H1 (cell line): ENCODE measurements around the gene KIF26B. TPM values are rescaled to one million over a fixed set of nuclear protein-coding genes. Genes with fewer than 3 reads are reported as not detected.

Experiments used
- CTCF ChIA-PET: fragments of 300-600 bp; sonication (Branson Sonifier 250); formaldehyde crosslinking; loops from one replicate; lab custom pipeline; 2021; ENCODE audit not compliant: partially characterized antibody; lab: Charles Lee
- POLR2A ChIA-PET: fragments of 300-600 bp; sonication (Branson Sonifier 250); formaldehyde crosslinking; loops from one replicate; lab custom pipeline; 2021; ENCODE audit warnings: inconsistent platforms; ENCODE audit not compliant: partially characterized antibody; lab: Charles Lee
- DNase-seq, 2 experiments: peaks; one replicate each; pipeline versions ENCODE4 v3.0.0 to v3.0.0-alpha.2; 2010 to 2022; ENCODE audit warnings: low spot score in 2 of 2, low read depth in 1 of 2, mixed read lengths in 1 of 2
- FAIRE-seq: peaks from 2 replicates; lab custom pipeline; 2011; peaks lifted over from hg19 to GRCh38; lab: Jason Lieb, UNC
- H2AFZ ChIP-seq: 2 replicates; pipeline ENCODE4 v1.8.1; 2012; ENCODE audit warnings: low read length, inconsistent platforms
- H2AK5ac ChIP-seq: 2 replicates; pipeline ENCODE4 v1.6.1; 2013; ENCODE audit warnings: low read depth, low read length
- H2BK120ac ChIP-seq: replicated peaks from 2 replicates; pipeline ENCODE3; 2013; ENCODE audit warnings: low read depth, low read length, inconsistent platforms
- H2BK12ac ChIP-seq: 2 replicates; pipeline ENCODE4 v1.6.1; 2013; ENCODE audit warnings: low read depth, low read length
- H2BK15ac ChIP-seq: 2 replicates; pipeline ENCODE4 v1.6.1; 2013; ENCODE audit warnings: low read length
- H2BK20ac ChIP-seq: 2 replicates; pipeline ENCODE4 v1.6.1; 2013; ENCODE audit warnings: low read length
- H2BK5ac ChIP-seq: 2 replicates; pipeline ENCODE4 v1.6.1; 2013; ENCODE audit warnings: low read depth, low read length
- H3K14ac ChIP-seq: 2 replicates; pipeline ENCODE4 v1.6.1; 2013; ENCODE audit warnings: inconsistent platforms; ENCODE audit not compliant: insufficient read length
- H3K18ac ChIP-seq: 2 replicates; pipeline ENCODE4 v1.6.1; 2013; ENCODE audit warnings: low read length; ENCODE audit errors: extremely low read depth
- H3K23ac ChIP-seq: 2 replicates; pipeline ENCODE4 v1.6.1; 2013; ENCODE audit warnings: inconsistent platforms; ENCODE audit not compliant: insufficient read length
- H3K23me2 ChIP-seq: 2 replicates; pipeline ENCODE4 v1.6.1; 2013; ENCODE audit warnings: low read depth, low read length
- H3K27ac ChIP-seq: 2 replicates; pipeline ENCODE4 v1.6.1; 2011; ENCODE audit warnings: low read depth, low read length, inconsistent platforms
- H3K27me3 ChIP-seq, 4 experiments: replicated peaks in 1 of 4; 1 replicate in 1 of 4; 2 replicates in 3 of 4; pipeline versions ENCODE4 v1.6.1 to v1.8.1; 2011 to 2013; ENCODE audit warnings: low read length in 3 of 4, mild to moderate bottlenecking in 3 of 4, inconsistent platforms in 2 of 4, mixed read lengths in 2 of 4, moderate library complexity in 1 of 4; ENCODE audit not compliant: control insufficient read depth in 3 of 4, insufficient read depth in 3 of 4; ENCODE audit errors: extremely low read depth in 1 of 4
- H3K36me3 ChIP-seq, 4 experiments: 2 replicates each; pipeline versions ENCODE4 v1.6.1 to v1.8.1; 2011 to 2013; ENCODE audit warnings: mild to moderate bottlenecking in 4 of 4, low read length in 3 of 4, moderate library complexity in 2 of 4, control low read depth in 1 of 4, inconsistent platforms in 1 of 4; ENCODE audit not compliant: insufficient read depth in 4 of 4, control insufficient read depth in 2 of 4
- H3K4ac ChIP-seq: replicated peaks from 2 replicates; pipeline ENCODE3; 2013; ENCODE audit warnings: low read length, low read depth, mixed read lengths, inconsistent platforms; ENCODE audit not compliant: insufficient read length
- H3K4me1 ChIP-seq, 4 experiments: replicated peaks in 1 of 4; 1 replicate in 1 of 4; 2 replicates in 3 of 4; pipeline versions ENCODE4 v1.6.1 to v1.8.1; 2011 to 2013; ENCODE audit warnings: low read length in 3 of 4, inconsistent platforms in 2 of 4, mixed read lengths in 1 of 4; ENCODE audit not compliant: insufficient read depth in 4 of 4, control insufficient read depth in 3 of 4
- H3K4me2 ChIP-seq, 2 experiments: 2 replicates each; pipeline versions ENCODE4 v1.6.1 to v1.8.1; 2011 to 2013; ENCODE audit warnings: low read depth in 2 of 2, low read length in 2 of 2, control low read depth in 1 of 2, inconsistent platforms in 1 of 2, mild to moderate bottlenecking in 1 of 2; ENCODE audit not compliant: insufficient read depth in 1 of 2
- H3K4me3 ChIP-seq, 4 experiments: fragments of 200-600, 300-600 bp in 1 of 4; sonication (generic), shearing (Covaris generic), sonication (Bioruptor Twin) in 1 of 4; 2 replicates each; pipeline versions ENCODE4 v1.5.1 to v1.8.1; 2011 to 2016; ENCODE audit warnings: low read length in 4 of 4, low read depth in 3 of 4, control low read depth in 2 of 4, inconsistent platforms in 2 of 4, mild to moderate bottlenecking in 2 of 4, mixed read lengths in 1 of 4, moderate library complexity in 1 of 4; ENCODE audit not compliant: insufficient read depth in 2 of 4; ENCODE audit errors: extremely low read depth in 1 of 4
- H3K56ac ChIP-seq: replicated peaks from 2 replicates; pipeline ENCODE3; 2013; ENCODE audit warnings: low read depth, mild to moderate bottlenecking, mixed read lengths, low read length, inconsistent platforms; ENCODE audit not compliant: insufficient read length
- H3K79me1 ChIP-seq: 2 replicates; pipeline ENCODE4 v1.6.1; 2013; ENCODE audit warnings: low read depth, low read length, control low read depth
- H3K79me2 ChIP-seq, 2 experiments: 2 replicates each; pipeline versions ENCODE4 v1.6.1 to v1.8.1; 2012 to 2013; ENCODE audit warnings: low read length in 2 of 2, mild to moderate bottlenecking in 2 of 2, inconsistent platforms in 1 of 2; ENCODE audit not compliant: insufficient read depth in 2 of 2, control insufficient read depth in 1 of 2
- H3K9ac ChIP-seq, 4 experiments: replicated peaks in 1 of 4; 1 replicate in 1 of 4; 2 replicates in 3 of 4; pipeline versions ENCODE4 v1.6.1 to v1.8.1; 2011 to 2013; ENCODE audit warnings: low read depth in 3 of 4, low read length in 3 of 4, control low read depth in 2 of 4, mild to moderate bottlenecking in 2 of 4, moderate library complexity in 2 of 4, inconsistent platforms in 1 of 4; ENCODE audit errors: extremely low read depth in 1 of 4
- H3K9me3 ChIP-seq, 2 experiments: 2 replicates each; pipeline versions ENCODE4 v1.6.1 to v1.8.1; 2012 to 2013; ENCODE audit warnings: mild to moderate bottlenecking in 2 of 2, moderate library complexity in 2 of 2, control low read depth in 1 of 2, inconsistent platforms in 1 of 2, low read depth in 1 of 2, low read length in 1 of 2, mixed read lengths in 1 of 2; ENCODE audit not compliant: insufficient read depth in 2 of 2
- H4K20me1 ChIP-seq, 2 experiments: replicated peaks in 1 of 2; 2 replicates each; pipeline versions ENCODE3 to v1.8.1; 2011 to 2013; ENCODE audit warnings: inconsistent platforms in 2 of 2, low read length in 2 of 2, mild to moderate bottlenecking in 1 of 2; ENCODE audit not compliant: insufficient read depth in 2 of 2, control insufficient read depth in 1 of 2
- H4K5ac ChIP-seq: 2 replicates; pipeline ENCODE4 v1.6.1; 2013; ENCODE audit warnings: low read length, low read depth, mixed read lengths, inconsistent platforms; ENCODE audit not compliant: insufficient read length
- H4K8ac ChIP-seq: 2 replicates; pipeline ENCODE4 v1.8.0; 2013; ENCODE audit warnings: mild to moderate bottlenecking, moderate library complexity, low read length, inconsistent platforms; ENCODE audit not compliant: insufficient read depth; ENCODE audit errors: extremely low read depth
- H4K91ac ChIP-seq: replicated peaks from 2 replicates; pipeline ENCODE3; 2013; ENCODE audit warnings: low read length, mixed read lengths, inconsistent platforms; ENCODE audit not compliant: insufficient read length
- CTBP2 ChIP-seq: IDR thresholded peaks from 2 replicates; pipeline ENCODE4 v1.7.0; 2011; ENCODE audit warnings: borderline replicate concordance, mild to moderate bottlenecking, moderate library complexity, mixed read lengths, low read length; ENCODE audit not compliant: insufficient read depth, insufficient read length
- HDAC2 ChIP-seq, 2 experiments: fragments of 300-600 bp in 1 of 2; sonication (generic) in 1 of 2; IDR thresholded peaks; 2 replicates each; pipeline ENCODE4 v1.6.1; 2011 to 2012; ENCODE audit warnings: low read depth in 2 of 2, low read length in 2 of 2, mild to moderate bottlenecking in 2 of 2, moderate library complexity in 2 of 2, borderline replicate concordance in 1 of 2, inconsistent platforms in 1 of 2
- HDAC6 ChIP-seq: IDR thresholded peaks from one replicate; pipeline ENCODE4 v1.7.1; 2012; ENCODE audit warnings: low read depth, mild to moderate bottlenecking, inconsistent platforms, low read length, moderate library complexity
- KDM5A ChIP-seq: fragments of 200-600 bp; IDR thresholded peaks from 2 replicates; pipeline ENCODE4 v1.7.1; 2012; ENCODE audit warnings: mild to moderate bottlenecking, low read length, inconsistent platforms, mixed read lengths
- RAD21 ChIP-seq, 2 experiments: IDR thresholded peaks in 1 of 2; conservative IDR thresholded peaks in 1 of 2; 2 replicates each; pipeline ENCODE4 v1.6.1; 2011; ENCODE audit warnings: low read depth in 2 of 2, low read length in 2 of 2, improper control_type of control experiment in 1 of 2, inconsistent platforms in 1 of 2, mild to moderate bottlenecking in 1 of 2, moderate library complexity in 1 of 2
- RNF2 ChIP-seq: fragments of 200-900, 300-1000 bp; sonication (generic); IDR thresholded peaks from 2 replicates; pipeline ENCODE4 v1.7.1; 2016; ENCODE audit warnings: borderline replicate concordance, low read depth, mild to moderate bottlenecking, antibody characterized with exemption, low read length; ENCODE audit not compliant: poor library complexity, severe bottlenecking; ENCODE audit errors: missing control alignments
- WGBS, 2 experiments: shearing (Covaris generic) in 1 of 2; methylation state at CpG; one replicate each; pipeline versions ENCODE4 v1.1.6 to v1.1.7; 2013 to 2015; ENCODE audit warnings: low lambda C conversion rate in 2 of 2, mixed read lengths in 2 of 2, inconsistent platforms in 1 of 2, low coverage in 1 of 2, missing lambda C conversion rate in 1 of 2; ENCODE audit not compliant: insufficient replicate concordance in 2 of 2, insufficient coverage in 1 of 2, insufficient read length in 1 of 2; ENCODE audit errors: extremely low coverage in 1 of 2, missing lambda C conversion rate in 1 of 2; 5-methylcytosine and 5-hydroxymethylcytosine counted together
- polyA plus RNA-seq, 7 experiments: library from polyadenylated mRNA; depleted of rRNA in 3 of 7; stranded (reverse) in 5 of 7; unstranded in 2 of 7; fragments of >200 nt in 5 of 7; fragments of 200-250 nt in 2 of 7; gene quantifications; 1 replicate in 5 of 7; 2 replicates in 1 of 7; 4 replicates in 1 of 7; pipeline versions ENCODE4 v1.2.1 to v1.2.3, GENCODE V29; 2011 to 2013; ENCODE audit warnings: missing spikeins in 2 of 7, mixed read lengths in 2 of 7
- total RNA-seq: library from RNA; stranded (reverse); fragmentation: NEBNext Ultra II Directional; extraction: Animal tissue kit (Norgen Biotek cat#: 25700); gene quantifications from 2 replicates; pipeline ENCODE4 v1.2.1, GENCODE V29; 2021

KIF26B gene
- total and polyA plus RNA-seq, 2 of the 8 experiments (the other 6 are each of a cell fraction or from before 2014, with no cell fraction given), result 0.06 to 0.28 TPM

DNA sequence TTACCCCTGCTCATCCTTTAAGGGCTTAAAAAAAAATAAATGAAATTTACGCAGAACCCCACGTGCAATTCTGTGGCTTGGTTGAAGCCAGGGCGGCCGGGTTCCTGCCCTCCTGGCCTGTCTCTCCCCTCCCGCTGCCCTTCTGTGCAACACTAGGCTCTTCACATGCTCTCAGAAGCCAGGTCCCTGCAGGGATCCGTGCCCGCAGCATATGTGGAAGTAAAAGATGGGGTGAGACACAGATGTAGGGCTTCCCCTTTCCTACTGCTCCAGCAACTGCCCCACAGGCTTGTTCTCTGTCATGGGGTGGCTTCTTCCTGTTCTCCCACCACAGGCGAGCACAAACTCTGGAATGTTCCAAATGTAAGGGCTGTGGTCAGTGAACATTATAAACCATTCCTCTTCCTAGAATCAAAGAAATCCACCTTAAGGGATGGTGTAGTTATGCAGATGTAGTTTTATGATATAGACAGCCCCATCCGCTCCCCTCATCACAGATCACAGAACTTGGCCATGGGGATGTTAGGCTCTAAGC, 535.4 kb downstream of the KIF26B start:
- Histone ChIP-seq H3K4ac (no peak overlapping the region), H3K9me3 (no peaks in the 10 kb centered on the region), H3K36me3 (no peaks in the 10 kb centered on the region), H3K79me1 (no peaks in the 10 kb centered on the region), H2BK12ac (no peak overlapping the region), H3K27me3 (peaks cover 0 to 23% (median 11%) of the 10 kb centered on the region in 4 experiments; a peak in 6 of 7 replicates), H3K27ac (no peak overlapping the region), H3K23me2 (peaks cover 2% of the 10 kb centered on the region; the same call in 1 of the 2 replicates), H3K79me2 (no peaks in the 10 kb centered on the region), H3K4me3 (no peak overlapping the region), H3K14ac (no peak overlapping the region), H3K18ac (no peak overlapping the region), H3K4me1 (no peaks in the 10 kb centered on the region; a peak in 1 of 7 replicates), H2AK5ac (no peak overlapping the region), H4K5ac (no peak overlapping the region), H4K91ac (no peak overlapping the region), H2AFZ (no peak overlapping the region), H3K9ac (no peak overlapping the region), H2BK120ac (no peak overlapping the region), H3K4me2 (no peak overlapping the region), H2BK20ac (no peak overlapping the region), H3K56ac (no peak overlapping the region), H2BK15ac (no peak overlapping the region), H4K8ac (no peak overlapping the region), H2BK5ac (no peak overlapping the region), H3K23ac (peak overlapping the region; percentile 13), H4K20me1 (no peaks in the 10 kb centered on the region)
- FAIRE-seq (no peak), DNase-seq (no peak)
- WGBS, 2 experiments, result 96% methylated on average over 9 of the region's 9 CpGs; no CpG with 5 or more reads in 1 of the 2 experiments
- POLR2A ChIA-PET, result no interaction called here
- CTCF ChIA-PET, result no interaction called here
- TF ChIP-seq KDM5A (no peak), HDAC6 (no peak), CTBP2 (no peak), RAD21 (IDR thresholded peaks at IDR 0.05 in 1 of 2, conservative IDR thresholded peaks at IDR 0.05 in 1 of 2; ENCODE audit: low read depth in 2 of 2, low read length in 2 of 2) (no peak), HDAC2 (IDR thresholded peaks at IDR 0.05; ENCODE audit: borderline replicate concordance in 1 of 2, low read depth in 2 of 2, low read length in 2 of 2) (no peak), RNF2 (no peak)
